DMS53 treated with DMSO at 0.1 percent for 48 hours (cell line): Measurements from ENCODE around the gene KHDRBS1.
"Not testable (repeated sequence)": the region's sequence is repeated elsewhere in the genome, so short reads cannot be mapped to it uniquely, and the experiment has no call there.

Source experiments
- DNase-seq: peaks from one replicate; lab custom pipeline; 2025; ENCODE audit not compliant: unreplicated experiment; lab: John Stamatoyannopoulos, UW

The KHDRBS1 gene

GRCh38 chr1:32012709-32013385, 821 bp upstream of the KHDRBS1 start:
- DNase-seq, result no peak

- peak; percentile 19 for DNase-seq
Observed at GRCh38 chr1:32014199-32014947, 705 bp downstream of the KHDRBS1 start.

GRCh38 chr1:32014948-32015273, 1.2 kb downstream of the KHDRBS1 start:
- no peak for DNase-seq

- DNase-seq, result no peak
Observed at GRCh38 chr1:32020339-32020738, 6.7 kb downstream of the KHDRBS1 start.

GRCh38 chr1:32021574-32022018, 7.9 kb downstream of the KHDRBS1 start:
- DNase-seq, result not testable (repeated sequence)

- DNase-seq, result no peak
Observed at GRCh38 chr1:32023351-32023750, 9.7 kb downstream of the KHDRBS1 start.

- no peak for DNase-seq
Observed at GRCh38 chr1:32025515-32025914, 11.8 kb downstream of the KHDRBS1 start.

GRCh38 chr1:32028746-32029145, 15.1 kb downstream of the KHDRBS1 start:
- DNase-seq, result no peak

GRCh38 chr1:32031578-32032274, 18.1 kb downstream of the KHDRBS1 start:
- DNase-seq, result no peak

- no peak for DNase-seq
Observed at GRCh38 chr1:32032275-32032615, 18.6 kb downstream of the KHDRBS1 start.

GRCh38 chr1:32035119-32035518, 21.5 kb downstream of the KHDRBS1 start:
- no peak for DNase-seq

GRCh38 chr1:32040711-32041110, 27.0 kb downstream of the KHDRBS1 start:
- DNase-seq, result no peak

GRCh38 chr1:32042330-32042729, 28.7 kb downstream of the KHDRBS1 start:
- DNase-seq, result no peak

GRCh38 chr1:32044234-32044633, 30.6 kb downstream of the KHDRBS1 start:
- no peak for DNase-seq

- no peak for DNase-seq
Observed at GRCh38 chr1:32045772-32046171, 32.1 kb downstream of the KHDRBS1 start.

- no peak for DNase-seq
Observed at GRCh38 chr1:32047701-32048100, 34.0 kb downstream of the KHDRBS1 start.

GRCh38 chr1:32048440-32048839, 34.8 kb downstream of the KHDRBS1 start:
- DNase-seq, result no peak

GRCh38 chr1:32051706-32052105, 38.0 kb downstream of the KHDRBS1 start:
- DNase-seq, result no peak

- DNase-seq, result no peak
Observed at GRCh38 chr1:32052887-32053286, 39.2 kb downstream of the KHDRBS1 start.

GRCh38 chr1:32055416-32055815, 41.7 kb downstream of the KHDRBS1 start:
- no peak for DNase-seq

GRCh38 chr1:32056598-32056997, 42.9 kb downstream of the KHDRBS1 start:
- DNase-seq, result no peak

GRCh38 chr1:32060914-32061313, 47.2 kb downstream of the KHDRBS1 start:
- DNase-seq, result no peak
